ENCODE data around the gene FKBP4.

DNA sequence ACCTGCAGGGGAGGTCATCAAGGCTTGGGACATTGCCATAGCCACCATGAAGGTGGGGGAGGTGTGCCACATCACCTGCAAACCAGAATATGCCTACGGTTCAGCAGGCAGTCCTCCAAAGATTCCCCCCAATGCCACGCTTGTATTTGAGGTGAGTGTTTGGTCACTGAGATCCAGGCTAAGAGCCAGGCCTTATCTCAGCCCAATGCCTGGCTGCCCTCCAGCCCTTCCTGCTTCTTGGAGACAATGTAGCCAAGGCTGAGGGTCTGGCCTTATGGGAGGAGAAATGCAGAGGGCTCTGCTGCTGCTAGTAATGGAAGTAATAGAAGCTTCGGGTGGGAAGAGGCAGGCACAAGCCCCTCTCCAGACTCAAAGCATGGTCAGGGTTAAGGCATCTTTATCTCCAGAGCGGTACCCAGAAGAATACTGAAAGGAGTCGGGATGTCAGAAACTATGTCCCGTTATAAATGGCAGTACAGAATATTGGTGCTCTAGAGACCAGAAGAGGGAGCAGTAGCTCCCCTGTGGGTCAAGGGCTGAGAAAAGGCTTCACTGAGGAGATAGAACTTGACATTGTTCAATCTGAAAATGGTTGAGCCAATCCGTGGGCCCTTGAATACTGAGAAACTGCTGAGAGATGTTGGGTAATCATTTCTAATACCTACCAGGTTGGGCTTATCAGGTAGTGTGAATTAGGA lies 3.1 kb downstream of the FKBP4 start:
- TF ChIP-seq, protein P1, sequence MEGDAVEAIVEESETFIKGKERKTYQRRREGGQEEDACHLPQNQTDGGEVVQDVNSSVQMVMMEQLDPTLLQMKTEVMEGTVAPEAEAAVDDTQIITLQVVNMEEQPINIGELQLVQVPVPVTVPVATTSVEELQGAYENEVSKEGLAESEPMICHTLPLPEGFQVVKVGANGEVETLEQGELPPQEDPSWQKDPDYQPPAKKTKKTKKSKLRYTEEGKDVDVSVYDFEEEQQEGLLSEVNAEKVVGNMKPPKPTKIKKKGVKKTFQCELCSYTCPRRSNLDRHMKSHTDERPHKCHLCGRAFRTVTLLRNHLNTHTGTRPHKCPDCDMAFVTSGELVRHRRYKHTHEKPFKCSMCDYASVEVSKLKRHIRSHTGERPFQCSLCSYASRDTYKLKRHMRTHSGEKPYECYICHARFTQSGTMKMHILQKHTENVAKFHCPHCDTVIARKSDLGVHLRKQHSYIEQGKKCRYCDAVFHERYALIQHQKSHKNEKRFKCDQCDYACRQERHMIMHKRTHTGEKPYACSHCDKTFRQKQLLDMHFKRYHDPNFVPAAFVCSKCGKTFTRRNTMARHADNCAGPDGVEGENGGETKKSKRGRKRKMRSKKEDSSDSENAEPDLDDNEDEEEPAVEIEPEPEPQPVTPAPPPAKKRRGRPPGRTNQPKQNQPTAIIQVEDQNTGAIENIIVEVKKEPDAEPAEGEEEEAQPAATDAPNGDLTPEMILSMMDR (IDR thresholded peaks at IDR 0.05) = peak in 2 of 5 experiments; percentile 5 to 12
- no peak for TF ChIP-seq POLR2A (IDR thresholded peaks at IDR 0.05)
- no peak for TF ChIP-seq EP300 (IDR thresholded peaks at IDR 0.05)
